Omental fat pad (tissue), 4 donors: ENCODE results near the gene GFER. TPM values are rescaled to one million over a fixed set of nuclear protein-coding genes. Genes with fewer than 3 reads are reported as not detected.

Source experiments
- ATAC-seq: fragments of 150-250 bp; one replicate; pipeline ENCODE4 v1.9.1; 2016; ENCODE audit warnings: mild to moderate bottlenecking, moderate library complexity; ENCODE audit not compliant: low FRiP score
- DNase-seq: peaks from one replicate; pipeline ENCODE4 v3.0.0-alpha.2; 2019; ENCODE audit warnings: low spot score
- CTCF ChIP-seq, 3 donors: fragments of 450-650 bp; IDR thresholded peaks; one replicate each; pipeline ENCODE4 v1.5.1; 2016 to 2017; ENCODE audit warnings: antibody characterized with exemption in 3 of 3, mild to moderate bottlenecking in 3 of 3, moderate library complexity in 2 of 3
- total RNA-seq, 4 donors: library from RNA; depleted of rRNA; stranded (reverse); fragments of >200 nt; gene quantifications; one replicate each; pipeline ENCODE4 v1.1.0, GENCODE V29; 2016

Gene GFER
- total RNA-seq, 4 donors from 2014 or later, result 11.9 to 18.4 (median 16.0) TPM

GRCh38 chr16:1990101-1990350 is 6.0 kb downstream of the GFER start:
- no peak for ATAC-seq
- TF ChIP-seq CTCF (IDR thresholded peaks at IDR 0.05), result no peak
- no peak for DNase-seq

- ATAC-seq (no peak), DNase-seq (no peak)
- TF ChIP-seq CTCF (IDR thresholded peaks at IDR 0.05), result no peak
Observed at GRCh38 chr16:1990351-1991134, 6.5 kb downstream of the GFER start.

- no peak for ATAC-seq
- no peak for TF ChIP-seq CTCF (IDR thresholded peaks at IDR 0.05)
- no peak for DNase-seq
Observed at GRCh38 chr16:1991135-1991551, 7.2 kb downstream of the GFER start.

DNA sequence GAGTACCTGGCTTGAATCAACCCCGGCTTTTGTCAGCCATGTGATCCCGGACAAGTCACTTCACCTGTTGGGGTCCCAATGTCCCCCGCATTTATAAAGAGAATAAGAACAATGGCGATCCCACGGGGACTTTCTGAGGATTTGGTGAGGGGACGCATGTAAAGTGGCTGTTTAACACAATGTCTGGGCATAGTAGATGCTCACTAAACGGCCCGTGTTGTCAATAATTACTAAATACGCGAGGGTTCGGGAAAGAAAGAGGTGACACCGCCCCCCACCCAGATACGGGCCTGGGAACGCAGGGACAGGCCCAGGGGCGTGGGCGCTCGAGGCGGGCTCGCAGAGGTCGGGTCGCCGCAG is 7.6 kb downstream of the GFER start:
- DNase-seq (no peak), ATAC-seq (no peak)
- no peak for TF ChIP-seq CTCF (IDR thresholded peaks at IDR 0.05)

DNA sequence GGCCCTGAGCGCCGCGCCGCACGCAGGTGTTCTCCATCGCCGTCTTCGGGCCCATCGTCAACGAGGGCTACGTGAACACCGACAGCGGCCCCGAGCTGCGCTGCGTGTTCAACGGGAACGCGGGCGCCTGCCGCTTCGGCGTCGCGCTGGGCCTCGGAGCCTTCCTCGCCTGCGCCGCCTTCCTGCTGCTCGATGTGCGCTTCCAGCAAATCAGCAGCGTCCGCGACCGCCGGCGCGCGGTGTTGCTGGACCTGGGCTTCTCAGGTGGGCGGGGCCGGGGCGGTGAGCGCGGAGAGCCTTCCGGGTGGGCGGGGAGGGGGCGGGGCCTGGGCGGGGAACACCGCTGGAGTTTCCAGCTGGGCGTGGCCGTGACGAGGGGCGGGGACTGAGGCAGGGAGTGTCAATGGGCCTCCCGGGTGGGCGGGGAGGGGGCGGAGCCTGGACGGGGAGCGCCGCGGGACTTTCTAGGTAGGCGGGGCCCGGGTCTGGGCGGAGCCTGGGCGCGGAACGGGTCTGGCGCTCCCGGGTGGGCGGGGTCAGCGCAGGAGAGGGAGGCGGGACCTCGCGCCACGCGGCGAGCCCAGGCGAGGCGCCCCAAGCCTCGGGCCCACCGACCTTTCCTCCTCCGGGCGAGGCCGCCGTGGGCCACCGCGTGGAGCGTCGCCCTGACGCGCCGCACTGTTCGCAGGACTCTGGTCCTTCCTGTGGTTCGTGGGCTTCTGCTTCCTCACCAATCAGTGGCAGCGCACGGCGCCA is 8.1 kb downstream of the GFER start:
- ATAC-seq (peak; percentile 74), DNase-seq (peak; percentile 89)
- TF ChIP-seq CTCF (IDR thresholded peaks at IDR 0.05), result no peak

DNA sequence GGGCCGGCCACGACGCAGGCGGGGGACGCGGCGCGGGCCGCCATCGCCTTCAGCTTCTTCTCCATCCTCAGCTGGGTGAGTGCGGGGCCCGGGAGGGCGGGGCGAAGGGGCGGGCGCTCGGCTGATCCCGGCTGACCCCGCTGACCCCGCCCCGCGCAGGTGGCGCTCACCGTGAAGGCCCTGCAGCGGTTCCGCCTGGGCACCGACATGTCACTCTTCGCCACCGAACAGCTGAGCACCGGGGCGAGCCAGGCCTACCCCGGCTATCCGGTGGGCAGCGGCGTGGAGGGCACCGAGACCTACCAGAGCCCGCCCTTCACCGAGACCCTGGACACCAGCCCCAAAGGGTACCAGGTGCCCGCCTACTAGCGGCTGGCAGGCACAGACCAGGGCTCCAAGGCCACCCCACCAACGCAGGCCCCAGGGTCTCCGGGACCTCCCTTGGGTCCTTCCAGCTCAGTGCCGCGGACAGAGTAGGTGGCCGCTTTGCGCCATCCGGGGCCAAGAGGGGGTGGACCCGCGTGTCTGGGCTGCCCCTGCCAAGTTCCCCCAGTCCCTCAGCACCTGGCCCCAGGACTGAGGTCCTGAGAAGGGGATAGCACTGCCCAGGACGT is 8.8 kb downstream of the GFER start:
- DNase-seq, result no peak
- no peak for ATAC-seq
- TF ChIP-seq CTCF (IDR thresholded peaks at IDR 0.05), result no peak
